Activated gamma-delta T cell (primary cell): Measurements from ENCODE around the gene STAM.

Experiments used
- DNase-seq: peaks from one replicate; lab custom pipeline; 2025; lab: John Stamatoyannopoulos, UW

The STAM gene

DNA sequence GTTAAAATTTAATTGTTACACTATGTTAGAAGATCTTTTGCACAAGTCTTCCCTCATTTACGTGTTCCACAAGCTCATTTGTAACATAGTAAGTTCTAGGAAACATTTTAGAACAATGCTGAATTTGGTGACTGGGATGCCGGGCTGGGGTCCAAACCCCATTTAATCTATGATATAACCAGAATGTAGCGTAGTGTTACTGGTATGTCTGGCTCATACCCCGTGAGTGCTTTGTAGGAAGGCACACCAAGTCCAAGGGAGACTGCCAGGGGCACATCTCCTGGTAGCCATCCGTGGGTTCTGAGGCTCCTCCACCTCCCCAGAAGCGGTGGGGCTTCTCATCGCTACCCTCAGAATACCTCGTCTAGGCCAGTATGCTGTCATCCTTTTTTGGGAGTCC is 86.7 kb downstream of the STAM start:
- DNase-seq: no peak

DNA sequence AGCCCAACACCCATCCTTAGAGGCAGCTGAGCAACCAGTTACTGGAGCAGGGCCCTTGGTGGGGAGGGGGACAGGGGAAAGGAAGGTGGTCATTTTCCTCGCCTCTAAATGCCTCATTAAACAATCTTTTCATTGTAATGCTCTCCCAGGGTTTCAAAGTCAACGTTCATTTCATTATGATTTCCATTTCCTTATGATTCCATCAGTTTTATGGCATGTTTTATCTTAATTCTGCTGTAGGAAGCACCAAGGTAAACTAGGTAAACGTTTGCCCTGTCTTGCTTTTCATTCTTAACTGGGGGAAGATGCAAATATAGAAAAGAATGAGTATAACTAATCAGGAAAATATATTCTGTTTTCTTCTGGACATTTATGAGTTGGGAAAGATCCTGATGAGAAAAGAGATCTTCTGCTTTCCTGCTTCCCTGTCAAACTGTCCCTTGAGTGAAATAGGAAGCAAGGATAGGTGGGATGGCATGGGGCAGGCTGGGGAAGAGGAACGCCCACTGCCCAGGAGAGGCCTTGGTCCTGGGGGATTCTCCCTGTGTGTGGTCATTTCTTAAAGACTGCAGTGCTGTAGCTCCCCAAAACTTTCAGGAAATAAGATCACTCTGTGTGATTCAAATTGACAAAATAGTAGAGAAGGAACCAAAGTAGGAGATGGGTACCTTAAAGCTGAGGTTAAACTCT is 87.5 kb downstream of the STAM start:
- no peak for DNase-seq

DNA sequence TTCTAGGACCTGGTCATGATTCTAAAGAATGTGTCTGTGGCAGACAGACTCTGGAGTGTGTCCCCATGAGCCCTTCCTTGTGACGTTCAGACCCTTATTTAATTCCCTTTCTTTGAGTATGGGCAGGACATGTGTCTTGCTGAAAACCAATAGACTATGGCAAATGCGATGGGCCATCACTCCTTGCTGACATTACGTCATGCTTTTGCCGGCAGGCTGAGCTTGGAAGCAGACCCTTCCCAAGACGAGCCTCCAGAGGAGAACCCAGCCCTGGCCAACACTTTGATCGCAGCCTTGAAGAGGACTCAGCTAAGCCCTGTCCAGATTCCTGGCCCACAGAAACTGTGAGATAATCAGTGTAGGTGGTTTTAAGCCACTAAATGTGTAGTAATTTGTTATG is 89.7 kb downstream of the STAM start:
- no peak for DNase-seq

DNA sequence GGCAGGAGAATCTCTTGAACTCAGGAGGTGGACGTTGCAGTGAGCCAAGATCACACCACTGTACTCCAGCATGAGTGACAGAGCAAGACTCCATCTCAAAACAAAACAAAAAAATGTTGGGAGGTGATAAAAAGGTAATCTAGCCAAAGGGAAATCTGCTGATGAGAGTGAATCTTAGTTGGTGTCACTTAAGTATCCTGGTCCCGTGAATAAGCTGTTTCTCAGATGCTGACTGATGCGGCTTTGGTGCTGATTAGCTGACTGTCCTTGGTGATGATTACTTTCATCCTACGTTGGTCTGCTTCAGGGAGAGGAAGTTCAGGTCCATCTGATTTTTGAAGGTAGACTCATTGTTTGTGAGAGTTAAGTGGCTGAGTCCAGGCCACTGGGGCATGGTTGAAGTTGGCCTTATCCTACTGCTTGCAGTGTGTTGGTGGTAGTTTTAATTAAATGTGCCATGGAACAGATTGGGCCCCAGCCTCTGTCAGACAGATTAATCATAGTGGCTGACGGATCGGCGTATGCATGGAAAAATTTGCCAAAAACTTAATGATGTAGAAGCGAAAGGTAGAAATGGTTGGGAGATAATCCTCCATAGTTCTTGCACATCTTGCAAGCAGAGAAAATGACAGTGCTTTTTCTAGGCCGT is 90.6 kb downstream of the STAM start:
- DNase-seq: no peak

DNA sequence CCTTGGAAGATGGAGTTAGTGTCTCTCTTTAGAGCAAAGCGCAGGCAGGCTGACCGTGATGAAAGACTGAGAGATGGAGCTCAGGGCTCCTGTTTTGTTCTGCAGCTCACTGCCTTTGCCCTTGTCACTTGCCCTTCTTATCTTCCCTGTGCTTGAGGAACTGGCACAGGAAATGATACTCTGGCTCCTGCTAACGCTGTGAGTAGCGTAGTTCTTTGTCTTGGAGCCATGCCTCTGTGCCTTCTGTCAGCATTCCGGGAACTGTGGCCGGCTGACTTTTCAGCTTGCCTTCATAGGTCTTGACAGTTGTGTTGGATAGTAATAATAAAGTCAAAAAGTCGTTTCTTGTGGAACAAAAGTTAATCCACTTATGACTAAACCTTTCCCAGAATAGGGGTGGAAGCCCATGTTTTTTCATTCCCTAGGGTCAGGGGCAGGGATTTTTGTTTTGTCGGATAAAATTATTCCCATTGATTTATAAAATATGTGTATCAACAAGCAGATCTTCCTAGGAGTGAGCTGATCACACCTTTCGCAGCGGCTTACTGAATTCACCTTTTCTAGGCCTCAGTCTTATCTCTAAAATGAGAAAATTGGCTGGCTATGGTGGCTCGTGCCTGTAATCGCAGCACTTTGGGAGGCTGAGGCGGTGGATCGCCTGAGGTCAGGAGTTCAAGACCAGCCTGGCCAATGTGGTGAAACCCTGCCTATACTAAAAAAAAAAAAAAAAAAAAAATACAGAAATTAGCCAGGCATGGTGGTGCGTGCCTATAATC is 91.4 kb downstream of the STAM start:
- DNase-seq: no peak

DNA sequence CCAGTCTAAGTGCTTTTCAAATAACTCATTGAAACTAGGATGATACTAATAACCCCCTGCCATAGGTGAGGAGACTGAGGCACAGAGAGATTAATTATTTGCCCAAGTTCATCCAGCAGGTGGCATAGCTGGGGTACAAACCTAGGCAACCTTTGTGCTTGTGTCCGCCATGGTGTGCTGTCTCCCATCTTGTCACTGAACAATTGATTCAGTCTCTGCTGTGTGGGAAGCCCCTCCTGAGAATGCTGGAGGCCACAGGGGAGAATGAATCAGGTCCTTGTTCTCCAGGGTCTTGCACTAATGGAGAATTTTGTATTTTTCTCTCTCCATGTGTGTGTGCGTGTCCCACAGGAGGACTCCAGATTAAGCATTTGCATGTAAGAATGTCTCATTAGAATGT is 92.3 kb downstream of the STAM start:
- no peak for DNase-seq

DNA sequence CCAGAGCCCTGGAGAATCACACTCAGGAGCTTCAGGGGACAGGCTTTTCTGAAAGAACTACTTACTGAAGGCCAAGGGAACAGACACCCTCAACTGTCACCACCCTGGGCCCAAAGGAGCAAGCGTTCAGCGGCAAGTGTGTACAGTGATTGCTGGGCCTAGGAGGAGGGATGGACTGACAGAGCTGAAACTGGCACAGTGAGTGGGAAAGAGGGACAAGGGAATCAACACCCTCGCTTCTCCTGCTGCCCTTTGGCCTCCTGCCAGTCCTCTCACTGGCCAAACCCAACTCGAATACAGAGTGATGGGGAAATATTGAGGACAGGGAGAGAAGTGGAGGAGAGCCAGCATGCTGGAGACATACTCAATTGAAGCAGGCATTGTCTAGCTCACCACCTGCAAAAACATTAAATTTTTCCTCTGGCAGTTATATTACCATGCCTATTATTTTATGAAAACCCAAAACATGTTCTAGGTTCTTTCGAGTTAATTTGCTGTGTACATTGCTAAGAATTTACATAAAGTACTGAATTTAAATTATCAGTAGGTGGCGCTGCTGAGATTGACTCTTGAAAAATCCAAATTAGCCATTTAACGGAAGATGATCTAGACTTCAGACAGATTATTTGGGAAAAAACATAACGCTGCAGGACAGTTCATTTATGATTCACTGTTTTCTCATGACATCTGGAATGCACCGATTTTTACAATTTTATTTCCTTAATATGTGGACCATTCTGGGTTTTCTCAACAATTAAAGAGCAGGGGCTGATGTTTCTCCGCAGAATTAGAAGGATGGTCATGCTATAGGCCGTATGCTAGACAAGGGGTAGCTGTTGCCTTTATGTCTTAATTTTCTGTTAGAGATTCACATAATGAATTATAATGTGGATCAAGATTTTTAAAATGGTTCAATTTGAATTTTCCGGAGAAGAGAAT is 93.3 kb downstream of the STAM start:
- DNase-seq: no peak

DNA sequence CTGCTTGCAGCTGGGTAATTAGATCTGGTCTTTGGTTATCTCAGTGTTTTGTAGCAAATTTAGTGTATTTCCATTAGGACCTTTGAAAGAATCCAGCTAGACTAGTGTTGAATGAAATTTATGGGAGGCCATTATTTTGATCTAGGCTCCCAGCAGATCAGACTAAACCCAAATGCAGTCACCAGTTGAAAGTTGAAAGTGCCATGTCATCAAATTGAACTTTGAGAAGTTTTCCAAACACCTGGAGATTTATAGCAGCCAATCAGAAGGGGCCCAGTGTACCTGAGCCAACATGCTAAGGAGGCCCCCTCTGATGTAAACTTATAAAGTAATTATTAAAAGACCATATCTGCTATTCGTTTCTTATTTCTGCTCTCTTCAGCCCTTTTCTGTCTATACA is 96.7 kb downstream of the STAM start:
- DNase-seq: no peak

DNA sequence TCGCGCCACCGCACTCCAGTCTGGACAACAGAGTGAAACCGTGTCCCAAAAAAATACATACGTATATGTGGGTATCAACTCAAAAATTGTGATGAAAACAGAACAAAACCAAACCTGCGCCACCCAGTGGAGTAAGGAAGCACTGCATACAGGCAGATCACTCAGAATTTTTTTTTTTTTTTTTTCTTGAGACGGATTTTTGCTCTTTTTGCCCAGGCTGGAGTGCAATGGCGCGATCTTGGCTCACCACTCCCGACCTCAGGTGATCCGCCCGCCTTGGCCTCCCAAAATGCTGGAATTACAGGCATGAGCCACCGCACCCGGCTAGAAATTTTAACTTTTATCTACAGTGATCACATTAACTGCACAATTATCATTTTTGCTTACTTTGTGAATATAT is 99.0 kb downstream of the STAM start:
- DNase-seq: no peak

DNA sequence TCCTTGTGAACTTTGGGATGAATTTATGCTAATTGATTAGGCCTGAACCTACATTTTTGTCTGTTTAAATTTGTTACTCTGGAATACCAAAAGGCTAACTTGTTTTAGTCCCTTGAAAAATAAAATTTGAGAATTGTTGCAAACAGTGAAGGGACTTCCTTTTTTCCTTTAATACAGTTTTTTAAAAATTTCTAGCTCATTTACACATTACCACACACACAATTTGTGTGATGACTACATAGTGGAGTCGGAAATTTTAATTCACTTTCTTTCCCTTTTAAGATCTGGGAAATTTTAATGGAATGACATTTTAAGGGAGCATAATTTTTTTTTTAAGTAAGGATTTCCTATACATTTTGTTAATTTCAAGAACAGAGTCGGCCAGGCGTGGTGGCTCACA is 99.5 kb downstream of the STAM start:
- DNase-seq: no peak

DNA sequence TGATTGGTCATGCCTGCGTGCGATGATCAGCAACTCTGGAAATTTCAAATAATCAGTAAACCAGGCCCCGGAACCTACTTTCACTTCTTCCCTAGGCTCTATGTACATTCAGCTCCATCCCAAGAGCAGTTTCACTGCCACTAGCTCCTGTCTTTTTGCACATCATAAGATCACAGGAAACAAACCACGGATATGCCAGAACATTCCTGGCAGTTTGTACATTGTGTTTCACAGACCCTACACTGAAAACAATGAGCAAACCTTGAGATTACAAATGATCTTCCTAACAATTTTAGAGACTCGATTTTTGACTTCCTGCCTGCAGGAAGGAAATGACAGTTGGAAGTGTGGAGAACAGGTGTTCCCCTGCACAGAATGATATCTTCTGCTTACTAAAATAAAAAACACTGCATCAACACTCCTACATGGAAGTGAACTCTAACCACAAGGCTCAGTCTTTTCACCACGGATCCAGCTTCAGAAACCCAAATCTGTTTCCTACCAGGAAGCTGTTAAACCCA is 100.5 kb downstream of the STAM start:
- DNase-seq: no peak

DNA sequence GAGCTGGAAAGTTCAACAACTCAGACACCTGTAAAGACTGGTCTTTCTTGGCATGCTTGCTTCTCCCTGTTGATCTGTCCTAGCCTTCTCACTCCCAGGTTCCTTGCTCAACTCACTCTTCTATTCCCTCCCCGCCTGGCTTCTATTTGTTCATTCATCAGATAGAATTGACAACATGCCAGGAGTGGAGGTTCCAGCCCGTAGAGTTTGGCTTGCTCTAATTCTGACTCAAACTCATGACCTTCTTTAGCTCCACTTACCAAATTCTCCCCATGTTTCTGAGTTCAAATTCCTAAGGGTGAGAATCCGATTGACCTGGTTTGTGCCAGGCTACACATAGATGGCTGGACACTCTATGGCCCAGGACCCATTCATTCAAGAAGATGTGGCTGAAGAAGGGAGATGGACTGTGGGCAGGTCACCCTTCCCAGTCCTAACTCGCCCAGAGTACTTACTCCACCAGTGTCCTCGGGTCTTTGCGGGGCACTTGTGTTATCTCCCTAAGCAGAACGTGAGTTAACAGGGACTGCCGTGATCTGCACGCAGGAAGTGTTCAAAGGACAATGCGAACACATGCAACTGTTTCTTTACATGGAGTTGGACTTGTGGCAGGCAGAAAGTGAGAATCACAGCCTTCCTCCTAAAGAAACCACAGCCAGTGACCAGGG is 104.1 kb downstream of the STAM start:
- DNase-seq: no peak

DNA sequence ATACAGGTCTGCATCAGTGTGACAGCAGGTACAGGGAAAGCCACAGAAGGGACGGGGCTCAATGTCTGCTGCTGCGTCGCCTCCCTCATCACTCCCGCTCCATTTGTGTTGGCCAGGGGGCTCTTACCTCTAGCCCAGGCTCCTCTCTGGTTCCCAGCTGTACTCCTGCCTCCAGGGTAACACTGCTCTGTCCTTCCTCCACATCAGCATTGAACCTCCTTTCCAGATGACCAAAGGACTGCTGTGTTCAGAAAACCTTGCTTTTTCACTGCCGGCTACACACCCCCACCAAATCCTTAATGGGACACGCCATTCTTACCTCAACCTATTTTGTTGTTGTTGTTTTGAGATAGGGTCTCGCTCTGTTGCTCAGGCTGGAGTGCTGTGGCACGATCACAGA is 105.9 kb downstream of the STAM start:
- no peak for DNase-seq

DNA sequence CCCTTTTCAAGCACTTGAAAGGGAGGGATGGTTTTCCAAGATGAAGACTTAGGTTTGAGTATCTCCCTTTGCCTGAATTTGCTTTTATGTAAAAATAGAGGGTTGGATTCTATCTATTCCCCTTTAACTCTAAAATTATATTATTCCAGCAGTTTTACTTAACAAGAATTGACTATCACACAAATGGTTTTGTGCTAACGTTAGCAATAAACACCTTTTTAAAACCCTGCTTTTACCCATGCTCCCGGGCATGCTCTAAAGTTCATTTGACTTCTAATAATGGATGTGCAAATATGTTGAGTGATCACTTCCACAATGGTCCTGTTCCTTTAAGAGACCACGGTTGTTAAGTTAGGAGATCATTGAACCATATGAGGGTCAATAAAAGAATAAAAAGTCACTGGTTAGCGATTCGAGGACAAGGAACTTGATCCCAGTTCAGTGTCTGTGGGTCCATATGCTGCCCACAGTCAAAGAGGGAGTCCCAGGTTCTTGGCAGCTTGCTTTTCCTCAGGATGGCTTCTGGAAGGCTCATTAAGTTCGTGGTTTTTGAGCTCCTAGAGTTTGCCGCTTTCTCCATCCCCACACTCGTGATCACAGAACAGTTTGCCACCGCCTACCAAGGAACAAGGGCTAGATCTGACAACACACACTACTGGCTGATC is 108.0 kb downstream of the STAM start, which contains the start of gene TMEM236:
Gene TMEM236 (plus strand): TSS at position 421 of the 665 bp plus-strand sequence. CDS start 95 bp downstream, at position 516.
- no peak for DNase-seq

DNA sequence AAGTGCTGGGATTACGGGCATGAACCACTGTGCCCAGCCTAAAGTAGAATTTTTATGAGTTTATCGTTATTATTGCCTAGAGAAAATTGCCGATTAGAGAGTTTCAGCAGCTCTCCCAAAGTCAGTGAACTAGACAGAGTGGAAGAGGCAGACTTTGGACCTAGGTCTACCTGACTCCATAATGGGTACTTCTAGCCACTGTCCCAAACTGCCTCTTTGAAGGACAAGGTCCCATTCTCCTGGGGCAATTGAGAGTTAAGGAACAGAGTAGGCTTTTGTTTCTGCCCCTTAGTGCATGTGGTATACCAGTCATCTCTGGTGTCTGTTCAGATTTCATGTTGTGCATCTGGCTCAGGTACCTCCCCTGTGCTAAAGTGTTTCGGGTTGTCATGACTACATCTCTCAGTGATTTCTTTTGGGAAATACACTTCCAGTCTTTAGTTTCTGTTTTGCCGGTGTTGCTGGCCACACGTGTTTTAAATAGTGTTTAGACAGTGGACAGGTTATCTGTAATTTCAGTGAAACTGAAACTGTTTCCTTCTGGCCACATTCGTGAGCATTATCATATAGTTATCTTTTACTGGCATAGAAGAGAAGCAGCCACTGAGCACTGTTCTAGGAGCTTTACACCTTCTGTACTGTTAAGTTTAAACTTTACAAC is 112.7 kb downstream of the STAM start:
- no peak for DNase-seq

DNA sequence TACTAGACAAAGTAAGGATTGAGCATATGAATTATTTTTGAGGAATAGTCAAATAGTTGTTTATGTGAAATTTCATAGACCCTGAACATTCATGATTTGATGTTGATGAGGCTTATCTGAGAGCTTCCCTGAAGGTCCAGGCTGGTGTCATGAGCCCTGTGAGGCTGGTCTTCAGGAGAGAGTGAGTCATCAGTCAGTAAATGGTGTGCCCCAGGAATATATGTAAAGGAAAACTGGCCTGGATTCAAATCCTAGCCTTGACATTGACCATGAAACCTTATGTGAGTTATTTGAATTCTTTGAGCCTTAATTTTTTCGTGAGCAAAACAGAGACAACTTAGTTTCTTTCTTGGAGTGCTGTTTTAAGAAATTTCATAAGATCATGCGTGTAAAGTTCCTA is 114.2 kb downstream of the STAM start:
- DNase-seq: no peak

DNA sequence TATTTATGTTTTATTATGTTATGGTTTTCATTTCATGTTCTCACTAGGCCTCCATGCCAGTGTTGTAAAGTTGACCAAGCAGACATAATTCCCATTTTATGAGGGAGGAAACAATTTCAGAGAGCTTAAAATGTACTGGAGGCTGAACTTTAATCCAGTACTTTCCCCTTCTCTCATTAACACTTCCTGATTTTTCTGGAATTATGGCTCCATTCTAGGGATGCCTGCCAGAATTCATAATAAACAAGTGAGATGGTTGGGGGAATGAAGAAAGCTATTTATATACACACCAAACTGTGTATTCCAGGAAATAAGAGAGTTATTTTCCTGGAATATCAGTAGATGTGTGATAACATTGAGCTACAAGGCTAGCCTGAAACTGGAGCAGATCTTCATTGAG is 114.9 kb downstream of the STAM start:
- no peak for DNase-seq

DNA sequence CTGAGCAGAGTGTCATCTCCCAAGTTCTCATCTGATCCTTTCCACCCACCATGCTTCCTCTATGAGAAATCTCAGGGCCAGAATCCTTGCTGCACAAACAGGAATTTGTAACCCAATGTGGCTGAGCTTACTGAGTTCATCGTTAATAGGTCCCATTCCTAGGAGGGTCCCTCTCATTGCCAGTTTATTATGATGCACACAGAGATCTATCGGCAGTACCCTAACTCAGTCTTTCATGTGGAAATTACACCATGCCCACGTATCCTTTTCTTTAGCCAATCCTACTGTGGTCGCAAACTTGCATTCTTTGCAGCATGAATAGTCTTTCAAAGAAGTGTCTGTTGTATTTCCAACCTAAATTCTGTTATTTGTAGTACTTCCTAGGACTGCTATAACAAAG is 120.2 kb downstream of the STAM start:
- DNase-seq: no peak

DNA sequence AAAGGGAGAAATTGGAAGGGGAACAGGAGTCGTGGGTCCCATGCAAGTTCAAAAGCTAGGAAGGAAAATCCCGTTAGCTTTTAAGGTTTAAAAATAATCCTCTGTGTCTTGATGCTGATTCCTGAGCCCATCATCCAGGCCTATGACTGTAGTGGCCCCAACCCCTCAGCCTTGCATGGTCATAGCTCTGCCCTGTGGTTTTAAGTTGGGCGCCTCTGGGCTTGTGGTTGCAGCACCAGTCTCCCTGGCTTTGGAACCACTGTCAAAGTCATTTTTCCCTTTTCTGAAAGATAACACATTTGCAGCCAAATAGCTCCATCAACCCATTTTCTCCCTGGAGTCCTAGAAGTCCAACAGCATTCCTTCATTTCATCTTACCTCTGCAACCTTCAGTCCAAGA is 121.7 kb downstream of the STAM start:
- no peak for DNase-seq
